ENCODE results near the gene LRRN3. TPM values are rescaled to one million over a fixed set of nuclear protein-coding genes. Genes with fewer than 3 reads are reported as not detected.
A peak's percentile ranks its signal among the peaks of the same experiment; 100 is the strongest.

The LRRN3 gene
- total and polyA plus RNA-seq, 3 donors from 2014 or later = 9.3 to 59.6 (median 49.1) TPM

GRCh38 chr7:111113263-111114017, 22.5 kb downstream of the LRRN3 start:
- no peaks in the 10 kb centered on the region for H3K27me3 ChIP-seq
- TF ChIP-seq CTCF (IDR thresholded peaks at IDR 0.05) (no peak), POLR2A (IDR thresholded peaks at IDR 0.05) (no peak)
- H3K4me3 ChIP-seq = no peak overlapping the region
- no peaks in the 10 kb centered on the region for H3K36me3 ChIP-seq (ENCODE audit: low read depth, missing control alignments)
- intact Hi-C loops (cut with DNase I; ENCODE audit: low total_unique reads) = no loop called here
- no peak for DNase-seq
- 73 to 74% methylated on average over 1 of the region's 1 CpG for WGBS, 2 donors
- H3K9me3 ChIP-seq = no peaks in the 10 kb centered on the region
- peak overlapping the region in 1 of 2 donors; percentile 4 for H3K27ac ChIP-seq
- peaks cover 10% of the 10 kb centered on the region for H3K4me1 ChIP-seq

- Histone ChIP-seq H3K27me3 (no peaks in the 10 kb centered on the region), H3K4me3 (no peak overlapping the region), H3K4me1 (peaks cover 5% of the 10 kb centered on the region), H3K9me3 (no peaks in the 10 kb centered on the region), H3K27ac (peak overlapping the region in 1 of 2 donors; percentile 12), H3K36me3 (ENCODE audit: low read depth, missing control alignments) (no peaks in the 10 kb centered on the region)
- WGBS, 2 donors = 93 to 97% methylated on average over 2 of the region's 2 CpGs
- DNase-seq = no peak
- intact Hi-C loops (cut with DNase I; ENCODE audit: low total_unique reads) = no loop called here
- TF ChIP-seq CTCF (IDR thresholded peaks at IDR 0.05) = no peak
- TF ChIP-seq POLR2A (IDR thresholded peaks at IDR 0.05) = no peak
These were observed 25.0 kb downstream of the LRRN3 start for GRCh38 chr7:111115966-111116365.

- no peak for DNase-seq
- intact Hi-C loops (cut with DNase I; ENCODE audit: low total_unique reads) = no loop called here
- WGBS, 2 donors = 35 to 44% methylated on average over 3 of the region's 3 CpGs
These were observed 36.1 kb downstream of the LRRN3 start for GRCh38 chr7:111126987-111127386.

GRCh38 chr7:111129435-111129834, 38.5 kb downstream of the LRRN3 start:
- Histone ChIP-seq H3K4me1 (no peaks in the 10 kb centered on the region), H3K9me3 (no peaks in the 10 kb centered on the region), H3K36me3 (ENCODE audit: low read depth, missing control alignments) (no peaks in the 10 kb centered on the region), H3K27me3 (no peaks in the 10 kb centered on the region), H3K27ac (no peak overlapping the region), H3K4me3 (no peak overlapping the region)
- WGBS, 2 donors = 69 to 92% methylated on average over 4 of the region's 4 CpGs
- DNase-seq = no peak
- TF ChIP-seq CTCF (IDR thresholded peaks at IDR 0.05) (no peak), POLR2A (IDR thresholded peaks at IDR 0.05) (no peak)
- intact Hi-C loops (cut with DNase I; ENCODE audit: low total_unique reads) = no loop called here

More at GRCh38 chr7:111126987-111127386, 36.1 kb downstream of the LRRN3 start:
- H3K27ac ChIP-seq = peak overlapping the region in 1 of 2 donors; percentile 13
- TF ChIP-seq POLR2A (IDR thresholded peaks at IDR 0.05) = no peak
- no peak for TF ChIP-seq CTCF (IDR thresholded peaks at IDR 0.05)
- no peak overlapping the region for H3K4me3 ChIP-seq
- H3K4me1 ChIP-seq = no peaks in the 10 kb centered on the region
- no peaks in the 10 kb centered on the region for H3K36me3 ChIP-seq (ENCODE audit: low read depth, missing control alignments)
- H3K27me3 ChIP-seq = no peaks in the 10 kb centered on the region
- H3K9me3 ChIP-seq = no peaks in the 10 kb centered on the region

- no peak overlapping the region for H3K4me3 ChIP-seq
- intact Hi-C loops (cut with DNase I; ENCODE audit: low total_unique reads) = no loop called here
- no peaks in the 10 kb centered on the region for H3K27me3 ChIP-seq
- peaks cover 3% of the 10 kb centered on the region for H3K4me1 ChIP-seq
- 44 to 45% methylated on average over 1 of the region's 1 CpG for WGBS, 2 donors
- no peak for TF ChIP-seq POLR2A (IDR thresholded peaks at IDR 0.05)
- H3K36me3 ChIP-seq (ENCODE audit: low read depth, missing control alignments) = no peaks in the 10 kb centered on the region
- H3K27ac ChIP-seq = no peak overlapping the region
- no peaks in the 10 kb centered on the region for H3K9me3 ChIP-seq
- DNase-seq = no peak
These were observed 41.9 kb downstream of the LRRN3 start for GRCh38 chr7:111132833-111133232.

Measured in testis (tissue), 3 donors.